NCI-H2081 (cell line): ENCODE measurements around the gene RC3H1.

ENCODE experiments used
- DNase-seq, 2 experiments: peaks; one replicate each; lab custom pipeline; 2025; lab: John Stamatoyannopoulos, UW

RC3H1 gene

DNA sequence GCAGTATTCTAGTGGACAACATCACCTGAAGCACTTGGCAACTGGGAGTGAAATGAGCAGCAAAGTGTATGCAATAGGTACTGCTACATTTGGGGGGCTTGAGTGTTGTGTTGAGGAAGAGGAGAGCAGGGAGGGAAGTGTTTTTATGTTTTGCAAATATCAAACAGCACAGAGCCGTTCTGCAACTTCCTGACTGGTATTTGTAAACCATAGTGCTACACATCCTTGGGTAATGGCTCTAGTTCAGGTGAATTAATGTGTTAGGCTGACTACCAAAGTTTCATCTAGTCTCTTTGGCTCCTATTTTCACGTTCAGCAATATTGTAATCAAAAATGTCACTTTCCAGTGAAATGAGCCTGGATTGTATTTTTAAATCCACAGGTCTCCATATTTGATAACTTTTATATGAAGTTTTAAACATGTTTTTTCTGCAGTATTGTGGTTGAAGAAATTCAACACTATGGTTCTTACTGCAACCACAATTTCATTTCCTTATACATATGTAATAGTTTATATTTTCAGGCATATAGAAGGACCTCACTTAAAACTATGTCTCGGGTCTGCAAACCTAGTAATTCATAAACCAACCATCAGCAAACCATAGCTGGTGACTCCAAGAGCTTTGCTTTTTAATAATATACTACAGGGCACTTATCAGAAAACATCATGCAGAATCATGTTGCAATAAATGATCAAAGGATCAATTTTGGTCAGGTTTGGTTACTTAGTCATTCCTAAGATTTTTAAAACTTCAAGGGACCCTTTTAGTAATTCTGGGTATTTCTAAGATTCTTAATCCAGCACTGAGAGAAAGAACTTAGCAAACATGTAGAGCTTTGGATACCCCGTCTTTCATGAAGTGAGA, 135.2 kb downstream of the RC3H1 start:
- no peak for DNase-seq

GRCh38 chr1:173884701-173885100, 137.5 kb downstream of the RC3H1 start:
- DNase-seq = no peak
